Nephron (organoid): Measurements from ENCODE around the gene KCNS3.

Source experiments
- H3K27ac Mint-ChIP-seq, 3 experiments: 2 replicates each; pipeline ENCODE4 v1.8.0; 2020; ENCODE audit warnings: mixed read lengths in 3 of 3, mild to moderate bottlenecking in 2 of 3, moderate library complexity in 1 of 3
- H3K27me3 Mint-ChIP-seq: 2 replicates; pipeline ENCODE4 v1.8.0; 2021; ENCODE audit warnings: low read depth, mild to moderate bottlenecking, moderate library complexity, mixed read lengths
- H3K36me3 Mint-ChIP-seq: 2 replicates; pipeline ENCODE4 v1.8.0; 2020; ENCODE audit warnings: low read depth, mixed read lengths
- H3K4me1 Mint-ChIP-seq: 2 replicates; pipeline ENCODE4 v1.8.0; 2020; ENCODE audit warnings: mixed read lengths
- H3K4me3 Mint-ChIP-seq, 3 experiments: 2 replicates each; pipeline ENCODE4 v1.8.0; 2020; ENCODE audit warnings: mild to moderate bottlenecking in 3 of 3, mixed read lengths in 3 of 3, moderate library complexity in 2 of 3
- H3K9me3 Mint-ChIP-seq: 2 replicates; pipeline ENCODE4 v1.8.0; 2020; ENCODE audit warnings: mixed read lengths
- CTCF ChIP-seq, 3 experiments: fragments of 200-600 bp; sonication (generic); IDR thresholded peaks; one replicate each; pipeline ENCODE4 v1.5.0; 2021; ENCODE audit warnings: antibody characterized with exemption in 3 of 3; ENCODE audit not compliant: unreplicated experiment in 3 of 3

Gene KCNS3

GRCh38 chr2:17976871-17977746 is 98.6 kb downstream of the KCNS3 start:
- Mint-ChIP-seq H3K4me3 (peak overlapping the region in 1 of 3 experiments; percentile 28), H3K27me3 (peaks cover 3% of the 10 kb centered on the region), H3K9me3 (no peaks in the 10 kb centered on the region), H3K36me3 (no peaks in the 10 kb centered on the region), H3K4me1 (peaks cover 29% of the 10 kb centered on the region), H3K27ac (peak overlapping the region; percentile 81 to 86 (median 84))
- TF ChIP-seq CTCF (IDR thresholded peaks at IDR 0.05; ENCODE audit: unreplicated experiment in 3 of 3), result no peak

GRCh38 chr2:17979707-17980106 is 101.2 kb downstream of the KCNS3 start:
- H3K27ac Mint-ChIP-seq, result no peak overlapping the region
- H3K4me1 Mint-ChIP-seq, result peaks cover 29% of the 10 kb centered on the region
- H3K27me3 Mint-ChIP-seq, result peaks cover 3% of the 10 kb centered on the region
- no peak for TF ChIP-seq CTCF (IDR thresholded peaks at IDR 0.05; ENCODE audit: unreplicated experiment in 3 of 3)
- no peaks in the 10 kb centered on the region for H3K9me3 Mint-ChIP-seq
- no peak overlapping the region for H3K4me3 Mint-ChIP-seq
- H3K36me3 Mint-ChIP-seq, result no peaks in the 10 kb centered on the region

GRCh38 chr2:17981936-17982335 is 103.5 kb downstream of the KCNS3 start:
- peak overlapping the region in 1 of 3 experiments; percentile 69 for H3K27ac Mint-ChIP-seq
- H3K9me3 Mint-ChIP-seq, result peaks cover 2% of the 10 kb centered on the region
- peaks cover 3% of the 10 kb centered on the region for H3K27me3 Mint-ChIP-seq
- peaks cover 23% of the 10 kb centered on the region for H3K4me1 Mint-ChIP-seq
- H3K4me3 Mint-ChIP-seq, result no peak overlapping the region
- TF ChIP-seq CTCF (IDR thresholded peaks at IDR 0.05; ENCODE audit: unreplicated experiment in 3 of 3), result no peak
- no peaks in the 10 kb centered on the region for H3K36me3 Mint-ChIP-seq
